HG02870 (cell line): ENCODE measurements around the gene ABCB11.

Experiments used
- ATAC-seq: cut with Tn5 transposase; IDR thresholded peaks from one replicate; pipeline ENCODE4 v1.9.1; 2021; ENCODE audit warnings: mild to moderate bottlenecking, moderate library complexity; ENCODE audit not compliant: unreplicated experiment

Gene ABCB11

DNA sequence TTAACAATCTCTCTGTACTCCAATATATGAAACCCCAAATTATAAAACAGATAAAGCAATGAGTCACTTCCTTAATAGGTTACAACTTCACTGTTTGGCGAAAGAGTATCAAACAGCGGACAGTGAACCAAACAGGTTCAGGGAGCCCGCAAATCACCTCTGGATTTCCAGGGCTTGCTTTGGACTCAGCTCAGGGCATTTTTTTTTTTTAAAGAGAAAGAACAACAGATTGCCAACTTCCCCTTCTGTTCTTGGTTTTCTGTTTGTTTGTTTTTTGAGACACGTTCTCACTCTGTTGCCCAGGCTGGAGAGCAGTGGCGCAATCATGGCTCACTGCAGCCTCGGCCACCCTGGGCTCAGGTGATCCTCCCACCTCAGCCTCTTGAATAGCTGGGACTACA, 52.7 kb downstream of the ABCB11 start:
- ATAC-seq = no peak

- no peak for ATAC-seq
Measured at GRCh38 chr2:168977608-168978007, 53.5 kb downstream of the ABCB11 start.

DNA sequence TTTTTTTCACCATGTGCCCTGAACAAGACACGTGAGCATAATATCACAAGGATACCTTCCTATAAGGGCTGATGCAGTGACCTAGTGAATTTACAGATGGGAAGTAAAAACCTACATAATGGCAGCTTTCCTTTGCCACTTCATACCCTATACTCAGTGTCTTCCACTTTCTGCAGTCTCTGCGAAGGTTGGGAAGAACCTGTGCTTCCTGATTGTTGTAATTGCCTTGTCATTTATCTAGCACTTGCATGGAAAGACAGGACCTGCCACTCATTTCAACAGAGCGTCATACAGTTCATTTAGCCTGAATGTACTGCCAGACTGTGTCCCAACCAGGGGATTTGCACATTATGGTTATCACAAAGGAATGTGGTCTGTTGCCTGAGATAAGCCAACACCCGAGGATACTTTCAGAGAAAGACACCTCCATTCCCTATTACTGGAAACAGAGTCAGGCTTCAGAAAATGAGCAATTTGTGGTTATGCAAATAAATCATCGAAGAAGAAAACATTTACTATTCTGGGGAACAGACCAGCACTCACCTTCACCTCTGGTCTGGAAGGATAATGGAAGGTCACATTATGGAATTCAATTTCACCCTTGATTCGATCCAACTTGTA, 55.0 kb downstream of the ABCB11 start:
- ATAC-seq = no peak

- ATAC-seq = no peak
Measured at GRCh38 chr2:168974428-168974827, 56.7 kb downstream of the ABCB11 start.

DNA sequence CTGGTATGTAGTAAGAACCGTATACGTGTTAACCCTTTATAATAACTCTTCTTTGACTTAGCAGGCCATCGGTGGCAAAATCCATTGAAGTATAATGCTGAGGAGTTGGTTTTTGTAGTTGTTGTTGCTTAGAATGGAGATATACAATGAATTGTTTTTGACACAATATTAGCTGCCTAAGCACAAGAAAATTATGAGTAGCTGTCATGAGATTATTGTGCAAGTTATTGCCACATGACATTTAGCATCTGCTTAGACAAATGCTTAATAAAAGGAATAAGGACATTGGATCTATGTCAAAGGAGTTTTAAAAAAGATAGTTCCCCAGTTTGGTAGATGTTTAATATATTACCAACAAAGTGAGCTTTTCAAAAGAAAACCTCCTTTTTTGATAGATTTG, 59.9 kb downstream of the ABCB11 start:
- no peak for ATAC-seq

DNA sequence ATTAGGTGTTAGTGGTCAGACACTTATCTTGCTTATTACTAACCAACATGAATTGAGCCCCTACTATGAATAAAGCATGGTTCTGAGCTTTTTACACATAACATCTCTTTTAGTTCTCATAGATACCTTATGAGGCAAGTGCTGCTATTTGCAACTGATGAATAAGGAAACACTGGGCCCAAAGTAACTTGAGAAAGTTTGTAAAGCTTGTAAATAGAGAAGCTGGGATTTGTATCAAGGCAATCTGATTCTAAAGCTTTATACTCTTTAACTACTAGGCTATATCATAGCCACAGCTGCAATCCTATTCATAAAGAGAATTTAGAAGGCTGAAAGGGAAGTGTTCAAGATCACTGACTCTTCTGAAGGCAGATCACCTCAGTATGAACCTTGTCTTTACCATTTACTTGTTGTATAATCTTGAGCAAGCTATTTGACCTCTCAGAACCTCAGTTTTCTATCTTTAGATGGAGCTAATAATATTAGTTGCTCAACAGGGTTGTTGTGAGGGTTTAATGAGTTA, 60.4 kb downstream of the ABCB11 start:
- no peak for ATAC-seq

DNA sequence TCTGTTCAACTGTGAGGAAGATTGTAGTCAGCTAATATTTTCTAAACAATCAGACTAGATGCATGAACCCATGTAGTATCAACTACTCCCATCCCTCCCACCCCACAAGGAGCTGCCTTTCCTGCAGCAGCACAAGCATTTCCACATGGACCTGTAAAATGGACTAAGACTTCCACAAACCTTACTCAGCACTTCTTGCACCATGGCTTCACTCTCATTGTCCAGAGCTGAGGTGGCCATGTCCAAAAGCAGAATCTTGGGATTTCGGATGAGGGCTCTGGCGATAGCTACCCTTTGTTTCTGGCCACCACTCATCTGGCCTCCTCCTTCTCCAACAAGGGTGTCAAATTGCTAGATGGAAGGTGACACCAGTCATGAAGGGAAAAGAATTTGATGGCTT, 61.3 kb downstream of the ABCB11 start:
- ATAC-seq = no peak

DNA sequence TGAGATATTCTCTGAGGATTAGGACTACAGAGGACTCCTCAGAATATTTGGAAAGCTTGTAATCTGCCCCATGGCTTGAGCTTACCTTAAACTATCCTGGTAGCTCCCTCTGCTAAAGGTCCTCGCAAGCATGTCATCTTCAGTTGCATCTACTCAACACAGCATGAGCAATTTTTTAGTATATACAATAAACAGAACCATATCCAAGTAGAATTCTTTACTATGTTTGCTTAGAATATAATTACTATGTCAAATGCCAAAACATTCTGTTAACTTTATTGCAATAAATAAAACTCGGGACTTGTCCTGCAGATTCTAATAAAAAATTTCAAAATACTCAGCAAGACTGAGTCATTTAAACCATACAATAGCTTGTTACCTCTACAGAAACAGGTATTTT, 62.8 kb downstream of the ABCB11 start:
- ATAC-seq = no peak

GRCh38 chr2:168964251-168964807, 66.8 kb downstream of the ABCB11 start:
- no peak for ATAC-seq

DNA sequence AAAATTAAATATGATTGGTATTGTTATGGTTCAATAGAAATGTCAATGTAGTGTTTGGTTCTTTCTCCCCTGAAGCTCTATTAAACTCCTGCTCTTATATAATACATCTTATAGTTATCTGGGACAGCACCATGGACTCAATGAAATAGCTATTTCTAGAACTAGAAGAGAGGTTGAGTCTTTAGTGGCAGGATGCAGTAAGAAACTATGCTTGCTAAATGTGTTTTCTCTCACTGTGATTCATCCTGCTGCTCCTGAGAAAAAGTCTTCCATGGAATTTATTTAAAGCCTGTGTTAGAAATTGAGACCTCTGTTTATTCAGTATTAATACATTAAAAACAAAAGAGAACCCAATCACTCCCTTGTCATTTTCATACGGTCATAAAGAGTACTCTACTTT, 68.5 kb downstream of the ABCB11 start:
- no peak for ATAC-seq

- ATAC-seq = no peak
Measured at GRCh38 chr2:168961450-168962229, 69.5 kb downstream of the ABCB11 start.

- no peak for ATAC-seq
Measured at GRCh38 chr2:168956392-168956791, 74.7 kb downstream of the ABCB11 start.

- no peak for ATAC-seq
Measured at GRCh38 chr2:168955321-168955720, 75.8 kb downstream of the ABCB11 start.

DNA sequence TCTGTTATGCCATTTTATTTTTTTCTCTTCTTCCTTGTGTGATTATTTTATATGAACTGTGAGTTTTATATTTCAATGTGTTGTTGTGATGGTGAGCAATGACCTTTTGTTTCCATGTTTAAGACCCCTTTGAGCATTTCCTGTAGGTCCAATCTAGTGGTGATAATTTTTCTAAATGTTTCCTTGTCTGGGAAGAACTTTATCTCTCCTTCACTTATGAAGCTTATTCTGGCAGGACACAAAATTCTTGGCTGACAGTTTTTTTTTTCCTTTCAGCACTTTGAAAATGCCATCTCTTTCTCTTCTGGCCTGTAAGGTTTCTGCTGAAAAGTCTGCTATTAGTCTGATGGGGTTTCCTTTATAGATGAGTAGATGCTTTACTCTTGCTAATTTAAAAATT, 76.9 kb downstream of the ABCB11 start:
- ATAC-seq = no peak

DNA sequence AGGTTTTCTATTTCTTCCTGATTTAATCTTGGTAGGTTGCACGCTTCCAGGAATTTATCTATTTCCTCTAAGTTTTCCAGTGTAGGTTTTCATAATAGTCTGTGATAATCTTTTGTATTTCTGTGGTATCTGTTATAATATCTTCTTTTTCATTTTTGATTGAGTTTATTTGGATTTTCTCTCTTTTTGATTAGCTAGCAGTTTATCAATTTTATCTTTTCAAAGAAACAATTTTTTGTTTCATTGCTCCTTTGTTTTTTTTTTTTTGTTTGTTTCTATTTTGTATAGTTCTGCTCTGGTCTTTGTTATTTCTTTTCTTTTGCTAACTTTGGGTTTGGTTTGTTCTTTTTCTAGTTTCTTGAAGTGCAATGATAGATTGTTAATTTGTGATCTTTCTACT, 78.7 kb downstream of the ABCB11 start:
- ATAC-seq = no peak

- no peak for ATAC-seq
Measured at GRCh38 chr2:168951871-168952270, 79.3 kb downstream of the ABCB11 start.

GRCh38 chr2:168949324-168949723, 81.8 kb downstream of the ABCB11 start:
- ATAC-seq = no peak

- peak; percentile 61 for ATAC-seq
Measured at GRCh38 chr2:168948621-168949212, 82.4 kb downstream of the ABCB11 start.

DNA sequence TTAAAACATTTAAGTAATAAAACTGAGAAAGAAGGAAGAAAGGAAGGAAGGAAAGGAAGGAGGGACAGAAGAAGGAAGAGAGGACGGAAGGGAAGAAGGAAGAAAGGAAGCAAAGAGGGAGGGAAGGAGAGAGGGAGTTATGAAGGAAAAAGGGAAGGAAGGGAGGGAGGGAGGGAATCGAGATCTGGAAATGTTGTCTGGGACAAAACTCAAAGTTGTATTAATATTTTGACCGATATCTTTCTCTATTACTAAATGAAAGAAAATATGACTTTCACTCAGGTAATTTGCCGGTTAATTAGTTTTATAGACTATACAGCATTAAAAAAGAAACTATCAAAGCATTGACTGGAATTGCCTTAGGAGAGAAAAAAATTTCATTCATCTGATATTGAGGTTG, 85.6 kb downstream of the ABCB11 start:
- no peak for ATAC-seq

DNA sequence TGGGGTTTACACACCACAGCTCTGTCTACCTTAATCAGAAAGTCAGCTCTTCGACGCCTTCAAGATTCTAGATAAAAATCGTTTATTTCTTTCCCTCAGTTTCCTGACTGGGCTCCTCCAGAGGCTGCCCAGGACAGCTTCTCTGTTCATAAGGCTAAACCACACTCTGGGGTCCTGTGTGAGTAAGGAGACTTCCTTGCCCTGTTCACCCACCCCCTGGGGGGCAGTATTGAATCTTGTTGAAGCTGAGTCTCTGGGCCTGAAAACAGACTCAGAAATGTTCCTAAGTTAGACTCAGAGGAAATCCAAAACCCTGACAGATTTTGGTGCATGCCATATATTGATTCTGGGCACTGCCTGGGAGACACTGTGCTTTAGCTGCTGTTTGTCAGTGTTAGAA, 87.1 kb downstream of the ABCB11 start:
- ATAC-seq = no peak

DNA sequence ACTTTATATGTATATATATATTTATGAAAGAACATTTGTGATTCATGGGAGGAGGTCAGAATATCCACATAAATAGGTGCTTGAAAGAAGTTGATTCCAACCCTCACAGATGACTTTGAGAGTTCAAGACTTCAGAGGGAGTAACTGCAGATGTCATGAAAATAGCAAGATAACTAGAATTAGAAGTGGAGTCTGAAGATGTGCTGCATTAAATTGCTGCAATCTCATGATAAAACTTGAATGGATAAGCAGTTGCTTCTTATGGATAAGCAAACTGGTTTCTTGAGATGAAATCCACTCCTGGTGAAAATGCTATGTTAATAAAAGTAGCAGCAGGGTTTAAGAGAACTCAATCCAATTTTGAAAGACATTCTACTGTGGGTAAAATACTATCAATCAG, 89.8 kb downstream of the ABCB11 start:
- no peak for ATAC-seq

- peak; percentile 99 for ATAC-seq
Measured at GRCh38 chr2:168939918-168940317, 91.2 kb downstream of the ABCB11 start.
